SH-SY5Y (cell line): ENCODE data around the gene DISP1.

ENCODE experiments used
- GATA2 ChIP-seq: IDR thresholded peaks from 2 replicates; pipeline ENCODE4 v1.6.1; 2011; ENCODE audit warnings: mild to moderate bottlenecking, low read depth, low read length
- GATA3 ChIP-seq: IDR thresholded peaks from 2 replicates; pipeline ENCODE4 v1.6.1; 2011; ENCODE audit warnings: low read depth, mild to moderate bottlenecking, low read length, moderate library complexity

- TF ChIP-seq GATA2 (no peak), GATA3 (no peak)
Measured at GRCh38 chr1:222829868-222830267, 15.0 kb downstream of the DISP1 start.
